NCI-H2081 treated with DMSO at 0.1 percent for 48 hours (cell line): ENCODE data around the gene KPTN.

Source experiments
- DNase-seq: peaks from one replicate; lab custom pipeline; 2025; lab: John Stamatoyannopoulos, UW

KPTN gene

DNA sequence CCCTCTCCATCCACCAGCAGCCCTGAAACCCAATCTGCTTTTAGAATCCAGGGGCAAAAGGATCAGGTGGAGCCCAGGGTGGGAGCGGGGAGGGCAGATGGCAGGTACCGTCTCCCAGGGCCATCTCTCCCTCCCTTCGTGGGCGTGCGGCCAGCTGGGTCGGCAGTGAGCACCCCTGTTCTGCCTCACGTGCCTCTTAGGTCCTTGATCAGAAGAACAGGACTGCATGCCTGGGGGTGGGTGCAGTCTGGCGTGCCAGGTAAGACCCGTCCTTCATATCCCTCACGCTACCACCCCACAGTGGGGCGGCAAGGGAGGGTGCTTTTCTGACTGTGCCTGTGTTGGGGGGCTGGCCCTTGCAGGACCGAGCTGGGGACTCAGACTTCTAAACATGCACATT is 14.3 kb downstream of the KPTN start:
- no peak for DNase-seq

DNA sequence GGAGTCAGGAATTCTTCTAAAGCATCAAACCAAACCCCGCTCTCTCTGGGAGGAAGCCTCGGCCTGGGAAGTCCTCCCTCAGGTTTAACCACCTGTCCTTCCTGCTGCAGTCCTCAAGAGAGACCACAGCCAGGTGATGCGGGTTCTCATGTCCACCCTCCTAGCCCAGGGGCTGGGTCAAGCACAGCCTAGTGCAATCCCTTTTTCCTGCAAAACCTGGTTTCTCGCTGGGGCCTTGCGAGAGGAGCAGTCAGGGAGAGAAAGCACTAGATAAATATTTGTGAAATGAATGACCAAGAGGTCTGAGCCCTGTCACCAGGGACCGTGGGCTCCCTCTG is 14.7 kb downstream of the KPTN start:
- DNase-seq: no peak

DNA sequence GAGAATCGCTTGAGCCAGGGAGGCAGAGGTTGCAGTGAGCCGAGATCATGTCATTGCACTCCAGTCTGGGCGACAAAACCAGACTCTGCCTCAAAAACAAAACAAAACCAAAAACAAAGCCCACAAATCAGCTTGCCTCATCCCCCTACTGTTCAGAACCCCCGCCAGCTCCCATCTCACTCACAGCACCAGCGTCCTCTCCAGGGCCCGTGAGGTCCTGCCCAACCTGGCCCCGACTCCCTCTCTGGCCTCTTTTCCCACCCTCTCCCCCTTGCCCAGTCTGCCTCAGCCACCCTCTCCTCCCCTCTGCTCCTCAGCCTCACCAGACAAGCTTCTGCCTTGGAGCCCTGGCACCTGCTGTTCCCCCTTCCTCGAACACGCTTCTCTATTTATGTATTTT is 16.1 kb downstream of the KPTN start:
- no peak for DNase-seq

DNA sequence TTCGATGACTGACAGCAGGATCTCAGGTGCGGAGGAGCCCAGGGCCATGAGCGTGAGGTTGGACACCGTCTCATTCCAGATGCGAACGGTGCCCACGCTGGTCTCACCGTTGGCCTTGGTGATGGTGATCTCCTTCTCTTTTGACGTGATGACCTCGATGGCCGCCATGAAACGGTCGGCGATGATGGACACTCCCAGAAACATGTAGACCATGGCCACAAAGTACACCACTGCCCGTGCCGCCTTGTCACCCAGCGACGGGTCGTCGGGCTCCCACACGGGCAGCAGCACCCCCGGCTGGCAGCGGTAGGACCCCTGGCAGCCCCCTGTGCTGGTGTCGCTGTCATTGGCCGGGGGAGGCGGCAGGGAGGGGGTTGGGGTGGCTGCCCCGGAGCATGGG is 18.1 kb downstream of the KPTN start:
- no peak for DNase-seq

DNA sequence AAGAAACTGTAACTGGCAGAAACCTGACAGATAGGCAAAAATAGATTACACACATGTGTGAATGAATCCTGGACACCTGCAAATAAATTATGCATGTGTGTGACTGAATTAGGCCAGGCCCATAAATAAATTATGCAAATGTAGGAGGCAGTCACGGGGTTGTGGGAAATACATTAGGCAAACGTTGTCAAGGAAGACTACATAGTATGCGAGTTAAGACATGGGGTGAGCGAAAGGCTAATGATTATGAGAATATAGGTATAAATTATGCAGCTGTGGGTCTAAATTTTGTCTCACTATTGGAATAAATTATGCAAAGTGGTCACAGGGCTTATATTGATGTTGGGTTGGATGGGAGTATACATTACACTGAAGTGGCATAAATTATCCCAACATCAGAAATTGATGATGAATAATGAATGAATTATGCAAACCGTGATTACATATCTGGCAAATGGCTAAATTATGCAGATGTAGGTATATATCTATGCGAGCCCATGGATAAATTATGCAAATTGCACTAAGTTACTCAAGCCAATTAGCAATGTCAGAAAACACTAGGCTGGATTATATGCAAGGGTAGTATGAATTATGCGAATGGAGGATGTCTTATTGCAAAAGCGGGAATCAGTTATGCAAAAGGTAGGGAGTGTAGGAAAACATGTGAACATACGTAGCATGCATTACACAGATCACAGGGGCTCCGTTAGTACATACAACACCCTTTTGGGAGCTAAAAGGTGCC is 19.2 kb downstream of the KPTN start:
- DNase-seq: no peak

DNA sequence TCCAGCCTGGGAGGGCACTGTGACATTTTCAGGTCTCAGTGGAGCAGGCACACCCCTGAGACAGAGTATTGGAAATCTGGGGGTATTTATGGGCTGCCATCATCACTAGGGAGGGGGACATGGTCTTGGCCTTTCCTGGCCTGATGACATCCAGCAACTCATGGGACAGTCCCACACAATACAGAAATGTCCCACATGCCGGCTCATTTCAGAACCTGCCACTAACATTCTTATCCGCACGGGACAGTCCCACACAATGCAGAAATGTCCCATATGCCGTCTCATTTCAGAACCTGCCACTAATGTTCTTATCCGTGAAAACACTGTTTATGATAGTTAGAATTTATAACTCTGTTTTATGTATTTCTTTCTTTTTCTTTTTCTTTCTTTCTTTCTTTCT is 22.1 kb downstream of the KPTN start:
- DNase-seq: no peak

DNA sequence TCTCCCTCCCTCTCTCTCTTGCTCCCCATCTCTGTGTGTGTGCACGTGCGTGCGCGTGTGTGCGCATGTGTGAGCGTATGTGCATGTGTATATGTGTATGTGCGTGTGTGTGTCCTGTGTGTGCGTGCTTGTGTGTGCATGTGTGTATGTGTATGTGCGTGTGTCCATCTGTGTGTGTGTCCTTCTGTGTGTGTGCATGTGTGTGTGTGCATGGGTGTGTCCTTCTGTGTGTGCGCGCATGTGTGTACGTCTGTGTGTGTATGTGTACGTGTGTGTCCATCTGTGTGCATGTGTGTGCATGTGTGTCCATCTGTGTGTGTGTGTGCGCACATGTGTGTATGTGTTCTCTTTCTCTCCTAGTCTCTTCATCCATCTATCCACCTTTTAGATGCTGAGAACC is 24.5 kb downstream of the KPTN start:
- DNase-seq: no peak

DNA sequence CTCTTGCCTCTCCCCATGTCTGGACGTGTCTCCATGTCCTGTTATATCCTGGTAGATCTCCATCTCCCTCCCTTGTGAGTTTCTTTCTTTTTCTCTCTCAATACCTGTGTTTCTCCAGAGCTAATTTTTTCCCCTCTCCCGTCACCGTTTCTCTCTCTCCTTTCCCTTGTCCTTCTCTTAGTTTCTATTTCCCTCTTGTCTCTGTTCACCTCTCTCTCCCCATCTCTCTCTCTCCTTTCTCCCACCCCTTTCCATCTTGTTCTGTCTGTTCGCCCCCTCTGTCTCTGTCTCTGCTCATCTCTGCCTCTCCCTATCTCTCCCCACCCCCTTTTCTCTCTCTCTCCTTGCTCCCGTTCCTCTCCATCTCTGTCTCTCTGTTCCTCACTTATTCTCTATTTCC is 25.3 kb downstream of the KPTN start:
- no peak for DNase-seq

DNA sequence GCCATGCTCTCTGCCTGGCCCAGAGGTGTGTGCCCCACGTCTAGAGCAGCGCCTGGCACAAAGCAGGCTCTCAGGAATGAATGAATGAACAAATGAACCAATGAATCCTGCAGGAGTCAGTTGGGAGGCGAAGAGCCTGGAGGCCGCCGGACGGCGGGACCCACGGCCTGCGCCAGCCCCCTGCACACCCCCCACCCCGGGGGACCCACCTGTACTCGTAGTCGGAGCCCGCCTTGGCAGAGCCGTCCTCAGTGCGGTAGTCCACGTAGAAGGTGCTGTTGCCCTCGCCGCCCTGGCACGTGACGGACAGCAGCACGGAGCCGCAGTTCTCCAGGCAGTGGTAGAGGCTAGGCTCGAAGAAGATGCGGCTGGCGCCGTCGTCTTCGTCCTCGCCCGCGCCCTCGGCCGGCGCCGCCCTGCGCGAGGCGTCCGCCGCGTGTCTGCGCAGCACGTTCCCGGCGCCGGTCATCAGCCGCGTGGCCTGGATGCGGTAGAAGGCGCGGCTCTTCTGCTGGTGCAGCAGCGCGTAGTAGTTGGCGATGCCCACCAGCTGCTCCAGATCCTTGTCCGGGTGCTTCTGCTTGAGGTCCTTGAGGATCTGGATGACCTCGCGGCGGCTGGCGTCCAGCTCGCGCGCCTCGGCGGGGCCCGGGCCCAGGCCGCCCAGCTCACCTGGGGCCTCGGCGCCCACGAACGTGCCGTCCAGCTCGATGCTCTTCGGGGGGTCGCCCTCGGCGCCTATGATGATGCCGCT is 27.1 kb downstream of the KPTN start:
- DNase-seq: no peak

DNA sequence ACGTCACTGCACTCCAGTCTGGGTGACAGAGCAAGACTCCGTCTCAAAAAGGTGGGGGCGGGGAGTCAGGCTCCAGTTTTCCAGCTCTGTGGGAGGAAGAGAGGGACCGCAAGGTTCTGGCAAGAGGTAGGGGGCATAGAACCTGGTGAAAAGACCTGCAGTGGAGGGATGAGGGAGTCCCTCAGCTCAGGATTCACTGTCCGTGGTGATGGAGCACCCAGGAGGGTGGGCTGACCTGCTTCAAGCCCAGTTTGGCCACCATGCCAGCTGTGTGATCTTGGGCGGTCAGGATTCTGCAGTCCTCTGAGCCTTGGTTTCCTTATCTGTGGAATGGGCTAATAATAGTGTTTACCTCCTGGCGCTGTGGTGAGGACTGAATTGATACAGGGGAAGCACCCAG is 33.5 kb downstream of the KPTN start:
- no peak for DNase-seq

DNA sequence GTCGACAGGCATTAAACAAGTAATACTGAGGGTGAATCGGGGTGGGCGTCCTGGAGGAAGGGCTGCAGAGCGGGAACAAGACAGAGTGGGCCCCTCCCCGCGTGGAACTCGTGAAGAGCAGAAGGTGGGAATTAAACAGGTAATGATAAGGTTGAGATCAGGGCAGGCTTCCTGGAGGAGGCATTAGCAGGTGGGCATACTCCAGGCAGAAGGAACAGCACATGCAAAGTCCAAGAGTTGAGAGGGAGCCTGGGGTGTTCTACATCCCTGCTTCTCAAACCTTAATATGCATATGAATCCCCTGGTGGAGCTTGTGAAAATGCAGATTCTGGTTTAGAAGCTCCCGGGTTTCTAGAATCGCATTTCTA is 35.7 kb downstream of the KPTN start:
- no peak for DNase-seq

DNA sequence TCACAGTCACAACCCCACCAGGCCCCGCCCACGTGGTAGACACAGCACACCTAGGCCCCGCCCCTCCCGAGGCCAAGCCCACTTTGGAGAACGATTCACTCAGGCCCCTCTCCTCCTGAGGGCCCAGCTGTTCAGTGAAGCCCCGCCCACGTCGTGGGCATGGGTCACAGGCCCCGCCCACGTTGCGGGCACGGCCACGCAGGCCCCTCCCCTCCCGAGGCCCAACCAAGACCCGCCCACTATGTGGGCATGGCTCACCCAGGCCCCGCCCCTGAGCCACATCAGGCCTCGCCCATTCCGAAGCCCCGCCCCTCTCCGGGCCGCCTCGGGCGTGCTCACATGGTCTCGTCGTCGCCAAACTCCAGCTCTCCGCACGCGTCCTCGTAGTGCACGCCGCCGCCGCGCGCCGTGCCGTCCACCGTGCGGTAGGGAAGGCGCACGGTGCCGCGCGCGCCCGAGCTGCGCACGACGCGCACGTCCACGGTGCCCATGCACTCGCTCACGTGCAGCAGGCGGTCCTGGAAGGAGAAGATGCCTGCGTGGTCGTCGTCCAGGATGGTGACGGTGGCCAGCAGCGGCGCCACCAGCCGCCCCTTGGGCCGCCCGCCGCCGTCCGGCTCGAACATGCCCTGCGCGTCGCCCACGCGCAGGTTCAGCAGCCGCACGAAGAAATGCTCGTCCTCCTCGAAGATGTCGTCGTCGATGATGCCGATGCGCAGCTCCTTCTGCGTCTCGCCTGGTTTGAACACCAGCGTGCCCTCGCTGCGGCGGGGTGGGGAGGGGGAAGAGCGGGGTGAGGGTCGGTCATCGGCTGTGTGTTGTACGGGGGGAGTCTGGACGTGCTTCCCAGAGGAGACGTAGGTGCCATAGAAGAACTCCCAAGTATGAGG is 36.3 kb downstream of the KPTN start:
- no peak for DNase-seq

DNA sequence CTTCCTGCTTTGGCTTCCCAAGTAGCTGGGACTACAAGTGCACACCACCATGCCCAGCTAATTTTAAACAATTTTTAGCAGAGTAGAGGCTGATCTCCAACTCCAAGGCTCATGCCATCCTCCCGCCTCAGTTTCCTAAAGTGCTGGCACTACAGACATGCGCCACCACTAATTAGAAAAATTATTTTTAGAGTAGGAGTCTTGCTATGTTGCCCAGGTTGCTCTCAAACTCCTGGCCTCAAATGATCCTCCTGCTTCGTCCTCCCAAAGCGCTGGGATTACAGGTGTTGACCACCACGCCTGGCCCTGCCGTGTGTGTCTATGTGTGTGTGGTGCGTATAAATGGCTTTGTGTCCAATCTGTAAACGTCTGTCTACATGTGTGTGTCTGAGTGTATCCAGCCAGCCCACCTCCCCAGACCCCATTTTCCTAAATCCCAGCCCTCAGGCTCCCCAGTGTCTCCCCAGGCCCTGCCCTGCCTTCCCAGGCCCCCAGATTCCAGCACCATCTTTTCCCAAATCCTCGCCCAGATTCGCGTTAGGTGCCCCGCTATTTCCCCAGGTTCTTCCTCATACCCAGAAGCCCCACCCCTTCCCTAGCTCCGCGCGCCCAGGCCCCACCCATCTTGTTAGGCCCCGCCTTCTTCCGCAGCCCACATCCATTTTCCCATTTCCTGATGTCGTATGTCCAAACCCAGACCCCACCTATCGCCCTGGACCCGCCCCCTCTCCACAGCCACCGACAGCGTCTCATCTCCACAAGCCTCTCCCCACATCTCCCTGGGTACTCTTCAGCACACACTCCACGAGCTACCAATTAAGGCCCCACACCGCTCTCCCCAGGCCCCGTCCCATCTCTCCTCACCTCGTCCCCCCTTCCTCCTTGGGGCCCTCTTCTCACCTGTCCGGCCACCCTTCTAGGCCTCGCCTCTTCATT is 37.2 kb downstream of the KPTN start:
- DNase-seq: no peak

DNA sequence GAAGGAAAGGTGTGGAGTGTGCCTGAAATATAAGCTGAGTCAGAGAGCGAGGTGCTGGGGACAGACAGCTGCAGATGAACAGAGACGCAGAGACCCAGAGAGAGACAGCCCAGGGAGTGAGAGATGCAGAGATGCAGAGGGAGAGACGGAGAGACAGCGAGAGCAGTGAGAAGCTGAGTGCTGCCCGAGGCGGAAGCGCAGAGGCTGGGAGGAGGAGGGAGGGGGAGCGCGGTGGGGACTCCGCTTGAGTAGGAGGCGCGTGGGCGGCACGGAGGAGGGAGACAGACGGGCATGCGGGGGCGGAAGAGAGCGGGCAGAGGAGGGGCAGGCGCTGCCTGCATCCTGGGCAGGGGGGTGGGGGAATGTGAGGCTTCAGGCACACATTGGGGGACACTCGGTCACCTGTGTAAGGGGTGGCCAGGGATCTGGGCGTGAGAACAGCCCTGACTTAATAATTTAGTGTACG is 38.0 kb downstream of the KPTN start:
- no peak for DNase-seq

DNA sequence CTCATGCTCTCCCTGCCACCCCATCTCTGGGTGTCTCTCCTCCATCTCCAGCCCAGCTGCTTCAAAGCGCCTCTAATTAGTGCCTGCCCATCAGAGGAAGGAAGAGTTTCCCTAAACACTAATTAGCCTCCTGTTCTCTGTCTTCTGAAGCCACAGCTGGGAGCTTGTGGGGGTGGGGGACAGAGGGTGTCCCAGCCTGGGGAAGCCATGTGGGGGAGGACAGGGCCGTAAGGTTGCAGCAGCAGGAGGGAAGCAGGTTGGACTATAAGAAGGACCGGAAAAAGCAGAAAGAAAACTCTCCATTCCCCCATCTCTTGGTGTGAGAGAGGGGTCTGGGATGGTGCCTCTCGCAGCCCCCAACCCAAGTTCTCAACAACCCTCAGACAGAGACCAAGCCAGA is 38.5 kb downstream of the KPTN start:
- no peak for DNase-seq

DNA sequence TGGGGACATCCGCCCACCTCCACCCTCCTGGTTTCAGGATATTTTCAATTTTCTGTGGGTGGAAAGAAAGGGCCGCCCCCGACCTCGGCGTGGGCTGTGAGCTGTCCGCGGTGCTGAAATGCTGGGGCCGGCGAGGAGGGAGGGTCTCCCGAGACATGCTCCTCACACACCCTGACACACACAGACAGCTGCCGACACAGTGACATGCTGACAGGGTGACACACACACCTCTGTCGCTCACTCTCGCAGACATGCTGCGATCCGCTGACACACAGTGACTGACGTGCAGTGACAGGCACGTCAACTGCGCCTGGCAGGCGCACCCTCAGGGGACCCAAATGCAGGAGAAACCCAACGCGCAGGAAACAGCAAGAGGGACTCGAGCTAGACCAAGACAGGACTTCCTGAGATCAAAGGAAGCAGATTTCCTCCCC is 39.6 kb downstream of the KPTN start:
- DNase-seq: no peak

DNA sequence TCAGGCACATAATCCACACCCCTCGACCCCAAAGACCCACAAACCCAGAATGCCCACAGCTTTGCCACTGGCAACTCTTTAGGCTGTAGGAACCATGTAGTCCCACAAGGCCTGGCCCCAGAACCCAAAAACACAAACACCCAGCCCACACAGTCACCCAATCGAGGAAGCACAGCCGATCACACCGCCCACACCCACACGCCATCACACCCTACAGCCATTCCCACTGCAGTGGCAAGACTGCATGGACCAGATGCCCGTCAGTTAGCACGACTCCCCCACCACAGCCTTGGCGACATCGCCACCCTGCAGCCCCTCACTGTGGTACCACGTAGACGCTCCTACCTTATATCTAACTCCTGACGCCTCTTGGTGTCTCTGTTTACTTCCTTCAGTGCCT is 40.7 kb downstream of the KPTN start:
- DNase-seq: no peak

DNA sequence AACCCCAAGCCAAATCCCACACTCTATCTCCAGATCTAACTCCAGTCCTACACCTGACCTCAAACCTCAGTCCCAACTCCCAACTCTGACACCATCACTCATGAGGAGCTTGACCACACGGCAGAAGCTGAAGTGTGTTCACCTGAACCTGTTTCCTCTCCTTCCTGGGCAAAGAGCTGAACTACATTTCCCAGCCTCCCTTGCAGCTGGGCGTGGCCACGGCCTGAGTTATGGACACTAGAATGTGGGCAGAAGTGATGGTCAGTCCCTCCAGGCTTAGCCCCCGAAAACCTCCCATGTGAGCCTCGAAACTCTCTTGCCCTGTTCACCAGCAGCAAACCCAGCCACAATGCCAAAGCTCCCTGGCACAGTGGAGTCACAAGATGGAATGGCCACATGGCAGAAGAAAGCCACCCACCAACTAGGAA is 45.2 kb downstream of the KPTN start:
- no peak for DNase-seq

DNA sequence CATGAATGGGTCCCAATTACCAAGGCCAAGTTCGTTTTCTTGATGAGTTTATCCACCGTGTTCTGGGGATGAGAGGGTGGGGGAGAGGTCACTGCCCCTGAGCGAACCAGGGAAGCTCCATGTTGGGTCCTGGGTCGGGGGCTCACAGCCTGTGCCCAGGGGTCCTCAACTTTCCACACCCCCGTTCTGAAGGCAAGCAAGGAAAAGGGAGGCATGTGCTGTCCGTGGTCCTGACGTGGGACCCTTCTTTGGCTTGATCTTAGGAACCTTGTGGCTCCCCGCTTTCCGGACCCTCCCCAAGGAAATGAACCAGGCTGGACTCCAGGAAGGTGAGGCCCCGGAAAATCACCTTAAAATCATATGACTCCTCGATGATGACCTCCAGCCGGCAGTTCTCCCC is 46.5 kb downstream of the KPTN start:
- DNase-seq: no peak

DNA sequence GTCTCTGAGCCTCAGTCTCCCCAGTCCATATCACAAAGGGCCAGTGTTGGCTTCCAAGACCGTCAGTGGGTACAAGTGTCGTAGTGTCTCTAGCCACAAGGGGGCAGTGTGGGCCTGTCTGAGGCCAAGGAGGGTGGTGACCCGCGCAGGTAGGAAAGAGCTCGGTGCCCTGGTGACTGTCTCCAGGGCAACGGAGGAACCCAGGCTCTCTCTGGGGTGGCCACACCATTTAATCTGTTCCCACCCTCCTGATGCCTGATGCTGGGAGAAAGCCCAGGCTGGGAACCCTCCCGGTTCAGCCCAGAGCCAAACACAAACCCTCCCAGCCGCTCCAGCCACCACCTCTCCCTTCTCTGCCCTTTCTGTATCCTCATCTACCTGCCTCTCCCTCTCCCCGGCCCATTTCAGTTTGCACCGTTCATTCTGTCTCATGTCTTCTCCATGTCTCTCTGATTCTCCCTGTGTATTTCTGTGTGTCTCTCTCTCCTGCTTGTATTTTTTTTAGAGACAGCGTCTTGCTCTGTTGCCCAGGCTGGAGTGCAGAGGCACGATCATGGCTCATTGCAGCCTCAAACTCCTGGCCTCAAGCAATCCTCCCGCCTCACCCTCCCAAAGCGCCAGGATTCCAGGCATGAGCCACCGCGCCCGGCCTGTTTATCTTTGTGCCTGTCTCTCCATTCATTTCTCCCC is 47.2 kb downstream of the KPTN start:
- no peak for DNase-seq

DNA sequence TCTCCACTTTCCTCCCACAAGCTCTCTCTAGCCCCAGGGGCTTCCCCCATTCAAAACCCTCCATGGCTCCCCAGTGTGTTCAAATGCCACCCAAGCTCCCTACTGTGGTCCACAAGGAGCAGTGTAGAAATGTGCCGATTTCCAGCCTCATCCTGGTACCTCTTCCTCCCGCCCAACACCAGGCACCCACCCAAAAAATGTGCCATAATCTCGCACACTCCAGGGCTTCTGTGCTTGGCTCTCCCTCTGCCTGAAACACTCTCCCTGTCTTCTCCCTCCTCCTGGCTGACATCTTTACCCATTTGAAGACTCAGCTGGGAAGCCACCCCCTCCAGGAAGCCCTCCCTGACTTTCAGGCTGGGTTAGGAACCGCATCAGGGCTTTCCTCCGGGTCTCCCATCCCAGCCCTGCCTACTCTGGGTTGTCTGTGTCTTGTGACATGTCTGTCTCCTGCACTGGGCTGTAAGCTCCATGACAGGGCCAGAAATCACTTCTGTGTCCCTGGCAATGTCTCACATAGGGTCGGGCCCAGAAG is 48.1 kb downstream of the KPTN start:
- no peak for DNase-seq
